ENCODE measurements around the gene HLA-F. TPM values are rescaled to one million over a fixed set of nuclear protein-coding genes. Genes with fewer than 3 reads are reported as not detected.
A peak's percentile ranks its signal among the peaks of the same experiment; 100 is the strongest.

HLA-F gene
- 16.9 and 28.5 TPM in 2 replicates for total RNA-seq (2022)
- Bru-seq, nascent RNA: percentile 57 among the genes with signal in this experiment
- BruChase-seq, experiment 1, labeled RNA remaining after a 6-hour chase: percentile 57 among the genes with signal in this experiment
- percentile 44 among the genes with signal in this experiment for BruChase-seq, experiment 2, labeled RNA remaining after a 2-hour chase
- long read RNA-seq, transcript HLA-F-217 (7 exons, 1,283 nt): major isoform, 10 of 17 reads
- long read RNA-seq, partial matches to known transcripts: 1 of 17 reads
- long read RNA-seq, other reads (novel, unspliced or antisense): 6 of 17 reads

DNA sequence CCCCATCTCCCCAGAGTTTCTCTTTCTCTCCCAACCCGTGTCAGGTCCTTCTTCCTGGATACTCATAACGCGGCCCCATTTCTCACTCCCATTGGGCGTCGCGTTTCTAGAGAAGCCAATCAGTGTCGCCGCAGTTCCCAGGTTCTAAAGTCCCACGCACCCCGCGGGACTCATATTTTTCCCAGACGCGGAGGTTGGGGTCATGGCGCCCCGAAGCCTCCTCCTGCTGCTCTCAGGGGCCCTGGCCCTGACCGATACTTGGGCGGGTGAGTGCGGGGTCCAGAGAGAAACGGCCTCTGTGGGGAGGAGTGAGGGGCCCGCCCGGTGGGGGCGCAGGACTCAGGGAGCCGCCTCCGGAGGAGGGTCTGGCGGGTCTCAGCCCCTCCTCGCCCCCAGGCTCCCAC lies at the start of gene HLA-F:
Gene HLA-F, plus strand, starts transcription at position 173 of the 404 bp plus-strand sequence. Its CDS starts 30 bp downstream, at position 203.
- H3K27ac Mint-ChIP-seq (ENCODE audit: low read depth, unreplicated experiment): peak within 1 kb of the TSS; percentile 65
- peak within 1 kb of the TSS; percentile 79 for H3K4me3 Mint-ChIP-seq (ENCODE audit: unreplicated experiment)
- H3K9me3 Mint-ChIP-seq (ENCODE audit: unreplicated experiment): no peaks in the 10 kb centered on the region
- intact Hi-C loops (cut with micrococcal nuclease): no loop called here
- DNase-seq (ENCODE audit: unreplicated experiment): peak; percentile 96
- no peaks in the 10 kb centered on the region for H3K27me3 Mint-ChIP-seq (ENCODE audit: insufficient read depth, unreplicated experiment)
- BruUV-seq (replicated peaks): no TSS peak
- TF ChIP-seq, protein P1, sequence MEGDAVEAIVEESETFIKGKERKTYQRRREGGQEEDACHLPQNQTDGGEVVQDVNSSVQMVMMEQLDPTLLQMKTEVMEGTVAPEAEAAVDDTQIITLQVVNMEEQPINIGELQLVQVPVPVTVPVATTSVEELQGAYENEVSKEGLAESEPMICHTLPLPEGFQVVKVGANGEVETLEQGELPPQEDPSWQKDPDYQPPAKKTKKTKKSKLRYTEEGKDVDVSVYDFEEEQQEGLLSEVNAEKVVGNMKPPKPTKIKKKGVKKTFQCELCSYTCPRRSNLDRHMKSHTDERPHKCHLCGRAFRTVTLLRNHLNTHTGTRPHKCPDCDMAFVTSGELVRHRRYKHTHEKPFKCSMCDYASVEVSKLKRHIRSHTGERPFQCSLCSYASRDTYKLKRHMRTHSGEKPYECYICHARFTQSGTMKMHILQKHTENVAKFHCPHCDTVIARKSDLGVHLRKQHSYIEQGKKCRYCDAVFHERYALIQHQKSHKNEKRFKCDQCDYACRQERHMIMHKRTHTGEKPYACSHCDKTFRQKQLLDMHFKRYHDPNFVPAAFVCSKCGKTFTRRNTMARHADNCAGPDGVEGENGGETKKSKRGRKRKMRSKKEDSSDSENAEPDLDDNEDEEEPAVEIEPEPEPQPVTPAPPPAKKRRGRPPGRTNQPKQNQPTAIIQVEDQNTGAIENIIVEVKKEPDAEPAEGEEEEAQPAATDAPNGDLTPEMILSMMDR (IDR thresholded peaks at IDR 0.05; ENCODE audit: unreplicated experiment): no peak
- CTCF ChIA-PET: interaction anchor here (0.6 kb wide), 1 partner anchor 29 kb away, joined by 3 read pairs; no protein-coding TSS in a partner anchor
- H3K4me1 Mint-ChIP-seq (ENCODE audit: insufficient read depth, unreplicated experiment): peaks cover 5% of the 10 kb centered on the region
- POLR2A ChIA-PET: interaction anchor here (0.6 to 1.0 kb wide), 2 partner anchors 13 to 26 kb away, joined by 3 to 4 read pairs; no protein-coding TSS in a partner anchor
- H3K36me3 Mint-ChIP-seq (ENCODE audit: insufficient read depth, unreplicated experiment): no peaks in the 10 kb centered on the region

DNA sequence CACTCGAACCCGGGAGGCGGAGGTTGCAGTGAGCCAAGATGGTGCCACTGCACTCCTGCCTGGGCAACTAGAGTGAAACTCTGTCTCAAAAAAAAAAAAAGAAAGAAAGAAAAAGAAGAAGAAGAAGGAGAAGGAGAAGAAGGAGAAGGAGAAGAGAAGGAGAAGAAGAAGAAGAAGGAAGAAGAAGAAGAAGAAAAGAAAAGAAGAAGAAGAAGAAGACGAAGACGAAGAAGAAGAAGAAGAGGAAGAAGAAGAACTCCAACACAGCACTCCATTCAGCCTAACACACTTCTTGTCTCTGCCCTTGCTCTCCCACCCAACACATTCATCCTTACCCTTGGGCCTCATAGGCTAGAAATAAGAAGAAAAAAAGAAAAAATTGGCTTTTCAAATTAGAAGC lies 49.2 kb upstream of the HLA-F start:
- BruUV-seq (replicated peaks): no TSS peak
- Mint-ChIP-seq H3K27ac (ENCODE audit: low read depth, unreplicated experiment) (peak overlapping the region; percentile 66), H3K36me3 (ENCODE audit: insufficient read depth, unreplicated experiment) (no peaks in the 10 kb centered on the region), H3K27me3 (ENCODE audit: insufficient read depth, unreplicated experiment) (no peaks in the 10 kb centered on the region), H3K4me3 (ENCODE audit: unreplicated experiment) (no peak overlapping the region), H3K4me1 (ENCODE audit: insufficient read depth, unreplicated experiment) (peaks cover 18% of the 10 kb centered on the region), H3K9me3 (ENCODE audit: unreplicated experiment) (peaks cover 6% of the 10 kb centered on the region)
- TF ChIP-seq, protein P1 (IDR thresholded peaks at IDR 0.05; ENCODE audit: unreplicated experiment): no peak
- intact Hi-C loops (cut with micrococcal nuclease): no loop called here
- DNase-seq (ENCODE audit: unreplicated experiment): no peak
- ChIA-PET POLR2A (no interaction called here), CTCF (interaction anchor here (11.7 kb wide), 1 partner anchor 23 kb away, joined by 202 read pairs; no protein-coding TSS in a partner anchor)

DNA sequence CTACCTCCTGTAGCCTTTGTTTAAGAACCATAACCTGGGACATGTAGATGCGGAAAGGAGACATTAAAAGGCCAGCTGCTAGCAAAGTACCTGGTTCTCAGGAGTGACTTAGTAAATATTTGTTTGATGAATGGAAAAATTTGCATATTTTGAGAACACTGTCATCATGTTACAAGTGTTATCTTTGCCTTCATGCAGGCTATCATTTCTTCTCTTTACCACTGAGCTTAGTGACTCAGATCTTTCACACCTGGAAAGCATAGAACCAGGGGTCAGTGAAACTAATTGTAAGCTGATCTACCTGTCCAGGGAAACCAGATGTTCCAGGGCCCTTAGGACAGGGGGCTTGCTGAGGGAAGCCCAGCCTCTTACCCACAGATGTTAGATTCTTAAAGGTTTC lies 47.7 kb upstream of the HLA-F start:
- Mint-ChIP-seq H3K4me3 (ENCODE audit: unreplicated experiment) (no peak overlapping the region), H3K27me3 (ENCODE audit: insufficient read depth, unreplicated experiment) (no peaks in the 10 kb centered on the region), H3K36me3 (ENCODE audit: insufficient read depth, unreplicated experiment) (peaks cover 5% of the 10 kb centered on the region), H3K4me1 (ENCODE audit: insufficient read depth, unreplicated experiment) (peaks cover 24% of the 10 kb centered on the region), H3K9me3 (ENCODE audit: unreplicated experiment) (peaks cover 6% of the 10 kb centered on the region), H3K27ac (ENCODE audit: low read depth, unreplicated experiment) (peak overlapping the region; percentile 97)
- TF ChIP-seq, protein P1 (IDR thresholded peaks at IDR 0.05; ENCODE audit: unreplicated experiment): no peak
- DNase-seq (ENCODE audit: unreplicated experiment): no peak
- POLR2A ChIA-PET: interaction anchor here (1.2 kb wide), 1 partner anchor 25 kb away, joined by 3 read pairs; no protein-coding TSS in a partner anchor
- BruUV-seq (replicated peaks): no TSS peak
- CTCF ChIA-PET: interaction anchor here (0.8 to 11.7 kb wide), 3 partner anchors 9 to 24 kb away, joined by 3 to 202 read pairs (median 30); no protein-coding TSS in a partner anchor
- intact Hi-C loops (cut with micrococcal nuclease): no loop called here

DNA sequence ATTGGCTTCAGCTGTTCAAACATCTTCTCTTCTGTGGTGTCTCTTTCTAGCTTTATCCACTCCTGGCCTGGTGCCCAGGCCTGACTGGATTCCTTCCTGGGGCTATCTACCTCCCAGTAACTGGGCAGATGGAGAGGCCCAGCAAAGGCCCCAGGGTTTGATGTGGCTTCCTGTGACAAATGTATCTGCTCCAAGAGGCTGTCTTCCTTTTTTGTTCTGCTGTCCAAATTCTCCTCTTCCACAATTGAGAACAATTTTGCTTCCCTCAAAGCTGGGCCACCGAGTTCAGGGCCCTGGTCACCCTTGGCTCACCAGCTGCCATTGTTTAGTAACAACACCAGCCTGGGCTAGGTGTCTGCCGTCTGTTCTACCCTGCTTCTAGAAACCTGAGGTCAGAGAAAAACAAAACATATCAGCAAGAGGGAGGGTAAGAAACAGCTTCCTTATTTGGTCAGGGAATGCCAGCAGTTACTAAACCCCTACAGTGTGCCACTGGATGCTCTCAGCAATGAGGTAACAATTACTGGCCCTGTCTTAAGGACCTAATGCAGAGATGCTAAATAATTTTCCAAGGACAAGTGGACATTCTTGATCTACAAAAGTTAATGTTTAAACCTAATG lies 46.1 kb upstream of the HLA-F start:
- POLR2A ChIA-PET: interaction anchor here (1.0 to 2.8 kb wide), 5 partner anchors 11 to 31 kb away, joined by 3 to 11 read pairs (median 3); no protein-coding TSS in a partner anchor
- Mint-ChIP-seq H3K4me3 (ENCODE audit: unreplicated experiment) (no peak overlapping the region), H3K27ac (ENCODE audit: low read depth, unreplicated experiment) (peak overlapping the region; percentile 97), H3K27me3 (ENCODE audit: insufficient read depth, unreplicated experiment) (no peaks in the 10 kb centered on the region), H3K36me3 (ENCODE audit: insufficient read depth, unreplicated experiment) (peaks cover 5% of the 10 kb centered on the region), H3K9me3 (ENCODE audit: unreplicated experiment) (peaks cover 6% of the 10 kb centered on the region), H3K4me1 (ENCODE audit: insufficient read depth, unreplicated experiment) (peaks cover 24% of the 10 kb centered on the region)
- DNase-seq (ENCODE audit: unreplicated experiment): peak; percentile 51
- intact Hi-C loops (cut with micrococcal nuclease): no loop called here
- CTCF ChIA-PET: interaction anchor here (0.5 to 11.7 kb wide), 8 partner anchors 11 to 93 kb away, joined by 3 to 202 read pairs (median 4); partner anchors contain the start of gene MOG
- TF ChIP-seq, protein P1 (IDR thresholded peaks at IDR 0.05; ENCODE audit: unreplicated experiment): no peak
- no TSS peak for BruUV-seq (replicated peaks)
